Stimulated activated CD8-positive, alpha-beta memory T cell treated with anti-CD3 and anti-CD28 coated beads, Interleukin-15, amount 100 ng/mL, for 1 hour (primary cell): ENCODE data around the gene CSF1.

Source experiments
- DNase-seq: peaks from one replicate; pipeline ENCODE4 v3.0.0-alpha.2; 2020; ENCODE audit warnings: low read depth

CSF1 gene

GRCh38 chr1:109883248-109883955 is 27.2 kb upstream of the CSF1 start:
- DNase-seq, result no peak

DNA sequence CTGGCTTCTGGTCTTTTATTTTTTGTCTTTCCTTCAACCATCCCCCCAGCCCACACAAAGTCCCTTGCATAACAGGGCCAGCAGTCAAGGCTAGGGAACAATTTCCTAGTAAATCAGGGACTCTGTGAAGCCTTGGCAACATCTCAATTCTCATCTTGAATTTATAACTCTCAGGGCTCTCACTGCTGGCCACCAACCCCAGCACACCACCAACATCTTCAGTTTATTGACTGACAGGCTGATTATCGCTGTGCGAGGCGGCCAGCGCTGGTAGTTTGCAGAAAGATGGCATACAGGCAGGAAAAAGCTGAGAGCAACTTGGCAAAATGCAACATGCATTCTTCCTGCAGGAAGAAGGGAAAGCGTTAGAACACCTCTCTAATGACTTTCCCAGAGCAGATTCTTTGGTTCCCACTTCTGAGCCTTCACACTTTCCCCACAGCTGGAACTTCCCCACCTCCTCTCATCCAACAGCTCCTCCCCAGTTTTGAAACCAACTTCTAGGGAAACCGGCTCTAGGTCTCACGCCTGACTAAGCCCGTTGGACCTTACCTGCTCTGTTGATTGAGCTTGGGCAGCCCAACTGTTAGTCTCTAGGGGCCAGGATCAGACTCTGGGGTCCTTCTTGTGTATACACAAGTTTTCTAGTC is 26.3 kb upstream of the CSF1 start:
- DNase-seq, result no peak

DNA sequence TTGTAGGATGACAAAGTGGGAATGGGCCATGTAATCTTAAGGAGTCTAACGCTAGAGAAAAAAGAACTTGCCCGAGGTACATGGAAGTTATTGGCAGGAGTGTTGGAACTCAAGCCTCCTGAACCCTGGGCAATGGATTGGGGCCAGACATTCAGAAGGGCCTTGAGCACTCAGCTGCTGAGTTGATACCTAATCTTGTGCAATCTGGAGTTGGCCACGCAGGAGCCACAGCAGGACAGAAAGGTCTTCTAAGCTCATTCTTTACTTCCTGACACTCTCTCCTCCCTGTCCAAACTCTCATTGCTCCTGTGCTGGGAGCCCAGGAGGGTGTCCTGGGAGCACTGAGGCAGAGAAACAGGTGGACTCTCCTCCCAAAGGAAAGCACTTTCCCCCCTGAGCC is 25.1 kb upstream of the CSF1 start:
- DNase-seq, result no peak

DNA sequence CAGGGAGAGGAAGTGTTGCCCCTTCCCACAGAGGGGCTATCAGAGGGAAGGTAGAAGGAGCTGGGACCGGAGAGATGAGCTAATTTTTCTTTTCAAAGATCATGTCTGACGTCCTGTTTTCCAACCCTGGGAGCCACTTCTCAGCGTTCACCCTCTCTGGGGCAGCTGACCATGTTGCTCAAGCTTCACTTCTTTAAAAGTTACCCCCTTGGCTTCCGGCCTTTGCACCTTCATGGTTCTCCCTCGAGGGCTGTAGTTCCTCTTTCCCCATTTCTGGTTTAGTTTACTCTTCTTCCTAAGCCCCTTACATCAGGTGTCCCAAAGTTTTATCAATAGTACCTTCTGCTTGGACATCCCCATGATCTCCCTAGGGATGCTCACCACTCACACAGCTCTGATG is 23.8 kb upstream of the CSF1 start:
- no peak for DNase-seq

GRCh38 chr1:109887271-109887670 is 23.4 kb upstream of the CSF1 start:
- no peak for DNase-seq

- no peak for DNase-seq
Observed at GRCh38 chr1:109887884-109888283, 22.8 kb upstream of the CSF1 start.

DNA sequence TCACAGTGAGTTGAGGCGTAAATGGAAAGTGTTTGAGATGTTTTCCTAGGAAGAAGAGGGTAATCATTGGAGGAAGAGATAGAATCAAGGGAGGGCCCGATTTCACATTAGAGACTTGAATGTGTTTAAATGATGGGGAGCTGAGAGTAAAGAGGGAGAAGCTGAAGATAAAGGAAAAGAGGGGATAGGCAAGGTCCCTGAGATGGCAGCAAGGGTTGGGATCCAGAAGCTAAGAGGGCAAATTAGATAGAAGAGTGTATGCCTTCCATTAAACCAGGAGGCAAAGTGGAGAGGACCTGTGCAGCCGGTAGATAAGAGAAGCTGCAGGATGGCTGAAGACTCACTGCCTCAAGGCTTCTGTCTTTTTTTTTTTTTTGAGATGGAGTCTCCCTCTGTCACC is 21.6 kb upstream of the CSF1 start:
- DNase-seq, result no peak

DNA sequence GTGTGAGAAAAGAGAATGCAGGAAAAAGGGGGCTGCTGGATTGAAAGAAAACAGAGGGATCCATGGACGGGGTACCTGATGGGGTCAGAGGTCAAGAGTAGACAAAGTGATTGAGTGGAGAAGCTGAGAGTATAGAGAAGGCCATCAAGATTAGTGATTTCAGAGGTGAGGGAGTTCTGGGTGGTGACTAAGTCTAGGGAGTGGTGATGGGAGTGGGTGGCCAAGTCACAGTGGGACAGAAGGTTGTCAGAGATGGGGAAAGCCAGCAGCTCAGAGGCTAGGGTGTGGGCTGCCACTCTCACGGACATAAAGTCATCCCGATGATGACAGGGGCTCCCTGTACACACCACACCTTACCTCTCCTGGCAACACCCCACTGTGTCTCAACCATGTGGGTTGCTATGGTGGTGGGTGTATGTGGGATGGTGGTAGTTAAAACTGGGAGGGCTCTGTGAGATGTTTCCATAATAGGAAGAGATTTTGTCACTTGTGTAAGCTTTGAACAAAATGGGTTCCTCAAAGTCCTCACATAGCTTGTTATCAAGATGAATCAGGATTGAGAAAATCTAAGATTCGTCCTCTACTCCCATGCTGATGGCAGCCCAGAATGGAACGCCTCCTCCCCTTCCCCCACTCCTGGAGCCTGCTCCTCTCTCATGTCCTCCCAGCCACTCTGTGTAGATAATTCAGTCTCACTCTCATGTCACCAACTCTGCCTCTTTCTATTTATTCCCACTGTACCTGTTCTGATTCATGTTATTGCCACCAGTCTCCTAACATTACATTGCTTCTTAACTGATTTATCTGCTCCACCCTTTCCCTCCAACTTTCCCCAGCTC is 20.3 kb upstream of the CSF1 start:
- DNase-seq, result no peak

GRCh38 chr1:109891930-109892329 is 18.7 kb upstream of the CSF1 start:
- DNase-seq, result no peak

- no peak for DNase-seq
Observed at GRCh38 chr1:109892561-109893368, 17.9 kb upstream of the CSF1 start.

GRCh38 chr1:109893532-109894171 is 17.0 kb upstream of the CSF1 start:
- DNase-seq, result no peak

- DNase-seq, result no peak
Observed at GRCh38 chr1:109894823-109895719, 15.6 kb upstream of the CSF1 start.

- no peak for DNase-seq
Observed at GRCh38 chr1:109895720-109896504, 14.7 kb upstream of the CSF1 start.

GRCh38 chr1:109896681-109897080 is 14.0 kb upstream of the CSF1 start:
- no peak for DNase-seq

GRCh38 chr1:109897259-109897955 is 13.2 kb upstream of the CSF1 start:
- DNase-seq, result no peak

- DNase-seq, result no peak
Observed at GRCh38 chr1:109898842-109899241, 11.8 kb upstream of the CSF1 start.

DNA sequence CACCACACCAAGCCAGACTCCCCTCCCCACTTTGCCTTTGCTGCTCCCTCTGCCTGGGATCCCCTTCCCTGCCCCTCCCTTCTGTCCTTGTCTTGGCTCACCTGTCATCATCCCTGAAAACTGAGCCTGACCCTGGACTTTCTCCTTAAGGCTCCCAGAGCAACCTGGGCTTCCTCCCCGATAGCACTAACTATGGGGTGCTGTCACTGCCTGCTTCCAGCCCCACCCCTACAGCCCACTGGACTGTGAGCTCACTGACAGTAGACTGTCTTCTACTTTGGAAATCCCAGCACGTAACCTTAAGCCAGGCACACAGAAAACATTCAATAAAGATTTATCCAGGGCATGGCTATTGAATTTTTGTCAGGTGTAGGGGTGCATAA is 9.5 kb upstream of the CSF1 start:
- DNase-seq, result no peak

- DNase-seq, result no peak
Observed at GRCh38 chr1:109901524-109902145, 9.0 kb upstream of the CSF1 start.
